C4-2B (cell line): Measurements from ENCODE around the gene SASH1.

Source experiments
- CTCF ChIP-seq: fragments of 450-650 bp; conservative IDR thresholded peaks from 2 replicates; pipeline ENCODE4 v1.5.1; 2017; ENCODE audit warnings: mild to moderate bottlenecking
- ZFX ChIP-seq: fragments of 450-650 bp; IDR thresholded peaks from 2 replicates; pipeline ENCODE4 v1.6.1; 2017

GRCh38 chr6:148383658-148384368 lies 41.2 kb downstream of the SASH1 start:
- TF ChIP-seq CTCF = no peak
- no peak for TF ChIP-seq ZFX
